HUES48 (cell line): ENCODE measurements around the gene ABHD16A.
A peak's percentile ranks its signal among the peaks of the same experiment; 100 is the strongest.

ENCODE experiments used
- H3K27ac ChIP-seq: one replicate; pipeline ENCODE4 v1.7.0; 2013; ENCODE audit warnings: low read depth, low read length, inconsistent platforms
- H3K27me3 ChIP-seq: 2 replicates; pipeline ENCODE4 v1.6.1; 2013; ENCODE audit warnings: mild to moderate bottlenecking, low read length; ENCODE audit not compliant: control insufficient read depth, insufficient read depth
- H3K36me3 ChIP-seq: 2 replicates; pipeline ENCODE4 v1.6.1; 2013; ENCODE audit warnings: low read length; ENCODE audit not compliant: control insufficient read depth, insufficient read depth
- H3K4me1 ChIP-seq: 2 replicates; pipeline ENCODE4 v1.6.1; 2013; ENCODE audit warnings: mild to moderate bottlenecking, low read length; ENCODE audit not compliant: control insufficient read depth, insufficient read depth
- H3K4me3 ChIP-seq: 2 replicates; pipeline ENCODE4 v1.5.1; 2013; ENCODE audit warnings: mild to moderate bottlenecking, low read depth, low read length
- H3K9ac ChIP-seq: 2 replicates; pipeline ENCODE4 v1.6.1; 2013; ENCODE audit warnings: mild to moderate bottlenecking, low read depth, low read length, moderate library complexity
- H3K9me3 ChIP-seq: 2 replicates; pipeline ENCODE4 v1.6.1; 2013; ENCODE audit warnings: low read length; ENCODE audit not compliant: control insufficient read depth, insufficient read depth

ABHD16A gene

GRCh38 chr6:31729979-31730630 is 27.0 kb upstream of the ABHD16A start:
- Histone ChIP-seq H3K9ac (peak overlapping the region; percentile 67), H3K36me3 (peaks cover 55% of the 10 kb centered on the region), H3K4me1 (peaks cover 14% of the 10 kb centered on the region), H3K27me3 (no peaks in the 10 kb centered on the region), H3K27ac (peak overlapping the region; percentile 97), H3K9me3 (no peaks in the 10 kb centered on the region), H3K4me3 (peak overlapping the region; percentile 96)

DNA sequence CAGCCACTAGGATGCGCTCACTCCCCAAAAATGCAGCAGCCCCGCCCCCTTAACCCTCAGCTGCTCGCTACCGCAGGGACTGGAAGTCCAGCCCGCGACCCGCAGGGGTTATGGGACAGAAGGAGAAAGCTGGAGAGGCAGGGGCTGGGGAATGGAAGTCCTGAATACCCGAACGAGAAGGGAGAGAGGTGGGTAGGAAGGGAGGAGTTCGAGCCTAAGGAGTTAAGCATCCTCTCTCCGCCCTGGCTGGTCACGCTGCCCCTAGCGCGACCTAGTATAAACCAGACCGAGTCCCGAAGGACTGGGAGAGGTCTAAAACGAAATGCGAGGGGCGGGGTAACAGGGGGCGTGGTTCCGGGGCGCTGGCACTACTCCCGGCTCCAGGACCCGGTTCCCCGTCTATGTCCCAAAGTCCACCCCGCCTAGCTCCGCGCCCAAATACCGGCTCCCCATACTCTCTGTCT is 26.4 kb upstream of the ABHD16A start:
- peak overlapping the region; percentile 67 for H3K9ac ChIP-seq
- H3K4me3 ChIP-seq, result peak overlapping the region; percentile 96
- H3K4me1 ChIP-seq, result peaks cover 13% of the 10 kb centered on the region
- H3K27me3 ChIP-seq, result no peaks in the 10 kb centered on the region
- H3K9me3 ChIP-seq, result no peaks in the 10 kb centered on the region
- H3K27ac ChIP-seq, result peak overlapping the region; percentile 97
- peaks cover 55% of the 10 kb centered on the region for H3K36me3 ChIP-seq

- H3K4me1 ChIP-seq, result peaks cover 8% of the 10 kb centered on the region
- H3K9me3 ChIP-seq, result no peaks in the 10 kb centered on the region
- peaks cover 51% of the 10 kb centered on the region for H3K36me3 ChIP-seq
- no peaks in the 10 kb centered on the region for H3K27me3 ChIP-seq
- peak within 1 kb of the TSS; percentile 96 for H3K4me3 ChIP-seq
- H3K9ac ChIP-seq, result peak within 1 kb of the TSS; percentile 67
- H3K27ac ChIP-seq, result peak within 1 kb of the TSS; percentile 97
These were observed 25.8 kb upstream of the ABHD16A start, which contains the start of gene DDAH2 for GRCh38 chr6:31728767-31729514. DDAH2 (minus strand) TSS chr6:31729299; CDS start chr6:31729161, 138 bp downstream.

GRCh38 chr6:31727717-31728671 is 24.9 kb upstream of the ABHD16A start:
- Histone ChIP-seq H3K36me3 (peaks cover 41% of the 10 kb centered on the region), H3K9ac (no peak overlapping the region), H3K9me3 (no peaks in the 10 kb centered on the region), H3K27me3 (no peaks in the 10 kb centered on the region), H3K27ac (no peak overlapping the region), H3K4me1 (peaks cover 8% of the 10 kb centered on the region), H3K4me3 (no peak overlapping the region)

DNA sequence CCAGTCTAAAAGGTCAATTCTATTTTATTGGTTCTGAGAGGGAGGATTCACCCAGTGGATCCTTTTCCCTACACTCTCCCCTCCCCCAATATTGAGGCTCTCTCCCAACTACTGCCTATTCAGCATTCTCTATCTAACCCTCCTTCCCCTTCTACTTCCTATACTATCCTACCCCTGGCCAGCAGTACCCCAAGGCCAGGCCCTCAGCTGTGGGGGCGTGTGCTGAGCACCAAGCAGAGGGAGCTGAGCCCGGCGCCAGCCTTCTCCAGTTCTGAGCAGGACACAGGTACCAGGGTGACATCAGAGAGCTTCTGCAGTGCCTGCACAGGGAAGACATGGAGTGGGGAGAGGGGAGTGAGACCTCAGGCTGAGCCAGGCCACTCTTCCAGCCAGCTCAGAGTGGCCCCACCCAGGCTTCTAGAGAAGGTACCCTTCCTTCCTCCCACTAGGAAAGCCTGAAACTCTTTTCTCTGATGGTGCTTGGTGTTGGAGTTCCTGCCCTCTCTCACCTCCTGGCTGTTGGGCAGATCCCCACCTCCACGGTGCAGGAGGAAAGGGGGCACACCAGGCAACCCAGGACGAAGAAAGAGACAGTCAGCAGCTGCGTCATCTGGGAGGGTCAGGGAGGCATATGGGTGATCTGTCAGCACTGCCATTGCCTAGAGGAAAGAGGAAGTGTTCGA is 24.1 kb upstream of the ABHD16A start:
- peaks cover 8% of the 10 kb centered on the region for H3K4me1 ChIP-seq
- H3K27ac ChIP-seq, result no peak overlapping the region
- peaks cover 35% of the 10 kb centered on the region for H3K36me3 ChIP-seq
- H3K4me3 ChIP-seq, result no peak overlapping the region
- H3K9me3 ChIP-seq, result no peaks in the 10 kb centered on the region
- no peaks in the 10 kb centered on the region for H3K27me3 ChIP-seq
- no peak overlapping the region for H3K9ac ChIP-seq

DNA sequence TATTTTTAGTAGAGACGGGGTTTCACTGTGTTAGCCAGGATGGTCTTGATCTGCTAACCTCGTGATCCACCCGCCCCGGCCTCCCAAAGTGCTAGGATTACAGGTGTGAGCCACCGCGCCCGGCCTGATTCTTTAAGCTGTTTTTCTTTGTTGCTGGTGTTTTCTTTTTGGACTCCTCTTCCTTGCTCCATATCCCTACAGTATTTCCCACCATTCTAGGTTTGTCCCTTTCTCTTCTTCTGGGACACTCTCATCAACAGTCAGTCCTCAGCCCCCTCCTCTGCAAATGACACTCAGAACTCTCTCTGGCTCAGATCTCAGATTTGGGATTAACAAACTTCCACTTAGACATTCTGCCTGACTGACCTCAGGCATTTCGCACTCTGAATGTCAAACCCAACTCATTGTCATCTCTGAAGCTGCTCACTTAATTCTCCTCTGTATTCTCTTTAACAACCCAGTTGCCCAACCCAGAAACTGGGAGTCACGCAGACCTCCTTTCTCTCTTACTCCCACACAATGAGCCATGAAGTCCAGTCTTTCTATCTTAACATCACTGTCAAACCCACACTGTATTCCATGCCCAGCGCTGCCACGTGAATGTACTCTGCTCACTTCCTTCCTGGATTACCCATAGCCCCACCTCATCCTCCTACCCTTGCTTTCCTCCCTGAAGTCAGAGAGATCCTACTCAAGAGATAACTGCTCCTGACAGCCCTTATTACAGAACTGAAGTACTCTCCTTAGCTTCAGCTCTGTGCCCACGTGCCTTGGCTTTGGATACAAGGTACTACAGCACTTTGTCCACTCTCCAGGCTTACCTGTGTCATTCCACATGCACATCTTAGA is 22.6 kb upstream of the ABHD16A start:
- H3K27me3 ChIP-seq, result no peaks in the 10 kb centered on the region
- H3K9me3 ChIP-seq, result no peaks in the 10 kb centered on the region
- no peak overlapping the region for H3K4me3 ChIP-seq
- peaks cover 22% of the 10 kb centered on the region for H3K36me3 ChIP-seq
- no peak overlapping the region for H3K9ac ChIP-seq
- peaks cover 8% of the 10 kb centered on the region for H3K4me1 ChIP-seq
- no peak overlapping the region for H3K27ac ChIP-seq

GRCh38 chr6:31723980-31724691 is 21.0 kb upstream of the ABHD16A start:
- Histone ChIP-seq H3K4me1 (0 out of 2 replicates have a peak, but pooled peaks cover 3% of the 10 kb centered on the region), H3K9ac (no peak overlapping the region), H3K36me3 (peaks cover 20% of the 10 kb centered on the region), H3K4me3 (no peak overlapping the region), H3K27ac (no peak overlapping the region), H3K27me3 (no peaks in the 10 kb centered on the region), H3K9me3 (no peaks in the 10 kb centered on the region)

DNA sequence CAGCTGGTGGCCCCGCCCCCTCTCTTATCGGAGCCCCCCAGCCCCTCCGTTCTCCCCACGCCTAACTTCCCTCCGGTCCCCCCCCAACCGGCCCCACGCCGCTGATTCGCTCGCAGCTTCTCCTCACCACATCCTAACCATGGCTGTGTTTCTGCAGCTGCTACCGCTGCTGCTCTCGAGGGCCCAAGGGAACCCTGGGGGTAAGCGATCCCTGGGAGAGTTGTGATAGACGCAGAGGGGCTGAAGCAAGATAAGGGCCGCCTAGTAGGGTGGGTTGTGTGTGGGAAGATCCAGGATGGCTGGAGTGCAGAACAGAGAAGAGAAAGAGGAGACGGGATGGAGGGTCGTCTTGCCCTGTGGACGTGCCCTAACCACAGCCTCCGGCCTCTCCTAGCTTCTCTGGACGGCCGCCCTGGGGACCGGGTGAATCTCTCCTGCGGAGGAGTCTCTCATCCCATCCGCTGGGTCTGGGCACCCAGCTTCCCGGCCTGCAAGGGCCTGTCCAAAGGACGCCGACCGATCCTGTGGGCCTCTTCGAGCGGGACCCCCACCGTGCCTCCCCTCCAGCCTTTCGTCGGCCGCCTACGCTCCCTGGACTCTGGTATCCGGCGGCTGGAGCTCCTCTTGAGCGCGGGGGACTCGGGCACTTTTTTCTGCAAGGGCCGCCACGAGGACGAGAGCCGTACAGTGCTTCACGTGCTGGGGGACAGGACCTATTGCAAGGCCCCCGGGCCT is 20.3 kb upstream of the ABHD16A start, which contains the start of gene MPIG6B:
Gene MPIG6B (plus strand): TSS at position 129 of the 735 bp plus-strand sequence. CDS start 11 bp downstream, at position 140.
- Histone ChIP-seq H3K27ac (no peak within 1 kb of the TSS), H3K27me3 (no peaks in the 10 kb centered on the region), H3K9me3 (no peaks in the 10 kb centered on the region), H3K9ac (no peak within 1 kb of the TSS), H3K36me3 (peaks cover 20% of the 10 kb centered on the region), H3K4me1 (peaks cover 5% of the 10 kb centered on the region), H3K4me3 (no peak within 1 kb of the TSS)

DNA sequence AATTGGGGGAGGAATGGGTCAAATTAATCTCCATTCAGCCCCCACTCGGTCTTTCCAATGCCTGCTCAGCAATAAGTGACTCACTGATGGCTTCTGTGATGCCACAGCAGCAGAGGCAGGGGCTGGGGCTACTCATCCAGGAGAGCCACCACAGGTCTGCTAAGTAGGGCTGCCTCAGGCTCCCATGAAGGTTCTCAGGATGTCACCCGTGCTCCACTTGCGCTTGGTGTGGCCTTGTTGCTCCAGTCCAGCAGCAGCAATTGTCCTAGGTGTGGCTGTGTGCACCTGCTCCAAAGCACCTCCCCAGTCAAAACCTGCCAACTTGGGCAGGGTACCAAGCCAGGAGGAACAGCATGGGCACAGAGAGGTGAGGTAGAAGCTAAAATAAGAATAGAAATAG is 19.0 kb upstream of the ABHD16A start:
- H3K27me3 ChIP-seq, result no peaks in the 10 kb centered on the region
- no peaks in the 10 kb centered on the region for H3K9me3 ChIP-seq
- H3K36me3 ChIP-seq, result peaks cover 14% of the 10 kb centered on the region
- no peak overlapping the region for H3K9ac ChIP-seq
- peaks cover 13% of the 10 kb centered on the region for H3K4me1 ChIP-seq
- no peak overlapping the region for H3K27ac ChIP-seq
- H3K4me3 ChIP-seq, result no peak overlapping the region
